SK-N-SH treated with all-trans-retinoic acid at 6 μM for 48 hours (cell line): ENCODE data around the gene ACTR3.
"Not testable (repeated sequence)": the region's sequence is repeated elsewhere in the genome, so short reads cannot be mapped to it uniquely, and the experiment has no call there.

Experiments used
- ATAC-seq: fragments of 200-7000 bp; cut with Tn5 transposase; 3 replicates; pipeline ENCODE4 v1.9.1; 2020; ENCODE audit warnings: mild to moderate bottlenecking, moderate library complexity
- ARNTL ChIP-seq: fragments of 450-650 bp; formaldehyde crosslinking; IDR thresholded peaks from 2 replicates; pipeline ENCODE4 v1.5.0; 2020; ENCODE audit warnings: low read depth, mild to moderate bottlenecking, moderate library complexity, borderline replicate concordance
- BACH2 ChIP-seq: fragments of 250-450 bp; sonication (Bioruptor Pico); IDR thresholded peaks from 2 replicates; pipeline ENCODE4 v1.9.0; 2021; ENCODE audit warnings: mild to moderate bottlenecking, borderline replicate concordance
- CREB5 ChIP-seq: fragments of 250-450 bp; sonication (Bioruptor Pico); IDR thresholded peaks from 2 replicates; pipeline ENCODE4 v1.5.1; 2020; ENCODE audit warnings: low read depth, mild to moderate bottlenecking, moderate library complexity
- CSDC2 ChIP-seq: fragments of 250-450 bp; sonication (Bioruptor Pico); IDR thresholded peaks from 2 replicates; pipeline ENCODE4 v1.5.0; 2020; ENCODE audit warnings: mild to moderate bottlenecking, moderate library complexity
- CSRNP3 ChIP-seq: fragments of 250-450 bp; sonication (Bioruptor Pico); IDR thresholded peaks from 2 replicates; pipeline ENCODE4 v1.5.1; 2021; ENCODE audit warnings: mild to moderate bottlenecking, moderate library complexity
- ESRRG ChIP-seq: fragments of 250-450 bp; sonication (Bioruptor Pico); IDR thresholded peaks from 2 replicates; pipeline ENCODE4 v1.6.1; 2021; ENCODE audit warnings: mild to moderate bottlenecking
- GLIS3 ChIP-seq: fragments of 250-450 bp; sonication (Bioruptor Pico); IDR thresholded peaks from 2 replicates; pipeline ENCODE4 v1.5.0; 2020; ENCODE audit warnings: mild to moderate bottlenecking, moderate library complexity
- ISL1 ChIP-seq: fragments of 250-450 bp; sonication (Bioruptor Pico); IDR thresholded peaks from 2 replicates; pipeline ENCODE4 v2.1.2; 2022; ENCODE audit warnings: mild to moderate bottlenecking, moderate library complexity
- POU6F1 ChIP-seq: fragments of 250-450 bp; sonication (Bioruptor Pico); IDR thresholded peaks from 2 replicates; pipeline ENCODE4 v1.8.0; 2021; ENCODE audit warnings: low read depth, mild to moderate bottlenecking, moderate library complexity, borderline replicate concordance
- PPARA ChIP-seq: fragments of 250-450 bp; sonication (Bioruptor Pico); IDR thresholded peaks from 2 replicates; pipeline ENCODE4 v1.5.0; 2020; ENCODE audit warnings: mild to moderate bottlenecking, borderline replicate concordance
- RARB ChIP-seq: fragments of 250-450 bp; sonication (Bioruptor Pico); IDR thresholded peaks from 2 replicates; pipeline ENCODE4 v1.8.0; 2021; ENCODE audit warnings: mild to moderate bottlenecking, moderate library complexity
- SNAI2 ChIP-seq: fragments of 250-450 bp; sonication (Bioruptor Pico); IDR thresholded peaks from 2 replicates; pipeline ENCODE4 v1.5.0; 2020; ENCODE audit warnings: mild to moderate bottlenecking, moderate library complexity
- TCF4 ChIP-seq: fragments of 250-450 bp; sonication (Bioruptor Pico); IDR thresholded peaks from 2 replicates; pipeline ENCODE4 v1.8.0; 2021; ENCODE audit warnings: mild to moderate bottlenecking, moderate library complexity, borderline replicate concordance
- TOX ChIP-seq: fragments of 250-450 bp; sonication (Bioruptor Pico); IDR thresholded peaks from 2 replicates; pipeline ENCODE4 v1.8.0; 2021; ENCODE audit warnings: mild to moderate bottlenecking, moderate library complexity, borderline replicate concordance
- ZC3H10 ChIP-seq: fragments of 250-450 bp; sonication (Bioruptor Pico); IDR thresholded peaks from 2 replicates; pipeline ENCODE4 v1.5.1; 2021; ENCODE audit warnings: mild to moderate bottlenecking, moderate library complexity
- ZFP3 ChIP-seq: fragments of 250-450 bp; sonication (Bioruptor Pico); IDR thresholded peaks from 2 replicates; pipeline ENCODE4 v1.5.0; 2020; ENCODE audit warnings: mild to moderate bottlenecking, moderate library complexity
- ZNF565 ChIP-seq: fragments of 450-650 bp; formaldehyde crosslinking; conservative IDR thresholded peaks from 2 replicates; pipeline ENCODE4 v1.5.0; 2020; ENCODE audit warnings: low read depth, mild to moderate bottlenecking, moderate library complexity
- ZNF70 ChIP-seq: fragments of 450-650 bp; formaldehyde crosslinking; IDR thresholded peaks from 2 replicates; pipeline ENCODE4 v1.5.0; 2020; ENCODE audit warnings: mild to moderate bottlenecking, moderate library complexity
- ZNF8 ChIP-seq: fragments of 450-650 bp; formaldehyde crosslinking; IDR thresholded peaks from 2 replicates; pipeline ENCODE4 v1.5.0; 2020; ENCODE audit warnings: mild to moderate bottlenecking, moderate library complexity

ACTR3 gene

GRCh38 chr2:113930448-113930847 lies 40.6 kb downstream of the ACTR3 start:
- TF ChIP-seq PPARA (CRISPR knock-in tag) (no peak), ZNF8 (CRISPR knock-in tag) (no peak), CSRNP3 (CRISPR knock-in tag) (no peak)
- ATAC-seq, result no peak

- no peak for ATAC-seq
Measured at GRCh38 chr2:113937501-113937900, 47.6 kb downstream of the ACTR3 start.

GRCh38 chr2:113940891-113941290 lies 51.0 kb downstream of the ACTR3 start:
- TF ChIP-seq ZC3H10 (no peak), BACH2 (CRISPR knock-in tag) (no peak), ESRRG (no peak), ZNF70 (CRISPR knock-in tag) (no peak), SNAI2 (no peak), CSDC2 (CRISPR knock-in tag) (no peak), TCF4 (CRISPR knock-in tag) (no peak)
- no peak for ATAC-seq

More at GRCh38 chr2:113937501-113937900, 47.6 kb downstream of the ACTR3 start:
- TF ChIP-seq POU6F1 (CRISPR knock-in tag) (no peak), ISL1 (CRISPR knock-in tag) (no peak), ZNF70 (CRISPR knock-in tag) (no peak)

- TF ChIP-seq ZNF8 (CRISPR knock-in tag), result peak; percentile 85
- ATAC-seq, result not testable (repeated sequence)
Measured at GRCh38 chr2:113945784-113946183, 55.9 kb downstream of the ACTR3 start.

GRCh38 chr2:113950906-113951305 lies 61.0 kb downstream of the ACTR3 start:
- ATAC-seq, result not testable (repeated sequence)

- TF ChIP-seq ZNF70 (CRISPR knock-in tag) (no peak), BACH2 (CRISPR knock-in tag) (no peak), GLIS3 (CRISPR knock-in tag) (no peak), ZNF8 (CRISPR knock-in tag) (no peak), ARNTL (CRISPR knock-in tag) (no peak), ZNF565 (no peak)
- ATAC-seq, result no peak
Measured at GRCh38 chr2:113961000-113961399, 71.1 kb downstream of the ACTR3 start.

GRCh38 chr2:113962692-113963480 lies 73.0 kb downstream of the ACTR3 start:
- peak; percentile 96 for ATAC-seq
- TF ChIP-seq RARB (CRISPR knock-in tag) (no peak), ZNF70 (CRISPR knock-in tag) (no peak), ISL1 (CRISPR knock-in tag) (no peak), CREB5 (CRISPR knock-in tag) (no peak), GLIS3 (CRISPR knock-in tag) (no peak), TCF4 (CRISPR knock-in tag) (no peak), POU6F1 (CRISPR knock-in tag) (no peak), CSDC2 (CRISPR knock-in tag) (no peak), ESRRG (no peak), SNAI2 (no peak), TOX (no peak), BACH2 (CRISPR knock-in tag) (no peak), ZNF565 (no peak), PPARA (CRISPR knock-in tag) (no peak), ZFP3 (CRISPR knock-in tag) (no peak), ZNF8 (CRISPR knock-in tag) (no peak), CSRNP3 (CRISPR knock-in tag) (no peak)
